ENCODE measurements around the gene SUGT1.

Gene SUGT1

DNA sequence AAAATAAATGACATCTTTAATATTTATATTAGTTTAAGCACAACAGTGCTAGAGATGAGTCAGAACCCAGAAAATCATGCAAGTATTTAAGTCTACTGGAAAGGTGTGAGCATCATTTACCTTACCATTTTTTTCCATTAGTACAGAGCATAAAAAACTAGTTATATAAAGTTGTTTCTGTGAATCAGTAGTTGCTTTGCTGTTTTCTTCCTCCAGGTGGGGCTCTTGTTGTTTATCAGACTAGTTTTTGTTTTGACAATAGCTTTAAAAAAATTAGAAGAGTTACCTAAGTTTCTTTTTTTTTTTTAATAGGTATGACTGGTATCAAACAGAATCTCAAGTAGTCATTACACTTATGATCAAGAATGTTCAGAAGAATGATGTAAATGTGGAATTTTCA lies 12.7 kb downstream of the SUGT1 start:
- no peak overlapping the region for H2BK12ac ChIP-seq (ENCODE audit: low read length)
- H4K12ac ChIP-seq (ENCODE audit: low read depth, low read length), result no peak overlapping the region
- no peak overlapping the region for H2AFZ ChIP-seq (ENCODE audit: insufficient read depth, low read length, poor library complexity)
- no peak overlapping the region for H3K4me3 ChIP-seq (ENCODE audit: low read depth, low read length)
- H3K23ac ChIP-seq (ENCODE audit: low read length), result no peak overlapping the region
- no peak overlapping the region for H3K27ac ChIP-seq (ENCODE audit: low read depth, low read length)
- DNase-seq, result peak; percentile 40 to 74
- H4K8ac ChIP-seq (ENCODE audit: low read depth, low read length), result no peak overlapping the region
- H3K9ac ChIP-seq (ENCODE audit: low read length), result no peak overlapping the region
- H2BK5ac ChIP-seq (ENCODE audit: low read depth, low read length, poor library complexity), result no peak overlapping the region
- no peak overlapping the region for H3K4ac ChIP-seq (ENCODE audit: low read depth, low read length)
- H2BK120ac ChIP-seq (ENCODE audit: insufficient read depth, low read length, poor library complexity), result no peak overlapping the region
- no peaks in the 10 kb centered on the region for H3K4me1 ChIP-seq (ENCODE audit: control insufficient read depth in 1 of 2, insufficient read depth in 2 of 2, low read length in 2 of 2)
- no peak overlapping the region for H3K4me2 ChIP-seq (ENCODE audit: low read length)
- H3K79me1 ChIP-seq (ENCODE audit: low read length), result no peaks in the 10 kb centered on the region
- no peak overlapping the region for H3K18ac ChIP-seq (ENCODE audit: low read length)
- H3K79me2 ChIP-seq (ENCODE audit: control insufficient read depth, insufficient read depth, low read length, poor library complexity), result no peaks in the 10 kb centered on the region
- no peak overlapping the region for H4K91ac ChIP-seq (ENCODE audit: low read depth, low read length)
- peaks cover 17 to 25% of the 10 kb centered on the region in 2 experiments for H3K36me3 ChIP-seq (ENCODE audit: control insufficient read depth in 1 of 2, insufficient read depth in 2 of 2, low read length in 2 of 2)
- no peak overlapping the region for H2AK5ac ChIP-seq (ENCODE audit: low read length)
- H3K14ac ChIP-seq (ENCODE audit: low read length), result no peak overlapping the region
- H3K27me3 ChIP-seq (ENCODE audit: insufficient read depth, low read length), result no peaks in the 10 kb centered on the region
- H3K9me3 ChIP-seq (ENCODE audit: insufficient read depth, low read depth, low read length), result no peaks in the 10 kb centered on the region

DNA sequence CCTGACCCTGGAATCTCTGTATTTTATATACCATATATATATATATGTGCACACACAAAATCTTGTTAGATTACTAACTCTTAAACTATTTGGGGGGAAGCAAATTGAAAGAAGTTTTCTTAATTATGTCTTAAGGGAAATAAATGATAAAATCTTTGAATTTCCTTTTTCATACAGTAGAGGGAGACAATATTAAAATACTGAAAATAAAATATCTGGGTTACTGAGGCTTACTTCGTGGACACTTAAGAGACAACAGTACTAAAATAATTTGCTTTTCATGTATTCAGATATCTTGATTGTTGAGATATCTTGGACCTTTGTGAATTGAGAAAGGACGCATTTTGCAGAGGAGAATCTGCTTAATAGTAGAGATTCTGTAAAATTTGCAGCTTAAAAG lies 17.0 kb downstream of the SUGT1 start:
- Histone ChIP-seq H2AK5ac (ENCODE audit: low read length) (no peak overlapping the region), H3K36me3 (ENCODE audit: control insufficient read depth in 1 of 2, insufficient read depth in 2 of 2, low read length in 2 of 2) (peaks cover 11 to 14% of the 10 kb centered on the region in 2 experiments), H2AFZ (ENCODE audit: insufficient read depth, low read length, poor library complexity) (no peak overlapping the region), H3K79me2 (ENCODE audit: control insufficient read depth, insufficient read depth, low read length, poor library complexity) (no peaks in the 10 kb centered on the region), H4K12ac (ENCODE audit: low read depth, low read length) (no peak overlapping the region), H3K79me1 (ENCODE audit: low read length) (no peaks in the 10 kb centered on the region), H4K91ac (ENCODE audit: low read depth, low read length) (no peak overlapping the region), H3K14ac (ENCODE audit: low read length) (no peak overlapping the region), H3K18ac (ENCODE audit: low read length) (no peak overlapping the region), H3K27me3 (ENCODE audit: insufficient read depth, low read length) (no peaks in the 10 kb centered on the region), H3K4me2 (ENCODE audit: low read length) (no peak overlapping the region), H3K4me3 (ENCODE audit: low read depth, low read length) (no peak overlapping the region), H3K27ac (ENCODE audit: low read depth, low read length) (no peak overlapping the region), H2BK12ac (ENCODE audit: low read length) (no peak overlapping the region), H2BK120ac (ENCODE audit: insufficient read depth, low read length, poor library complexity) (no peak overlapping the region), H3K9ac (ENCODE audit: low read length) (no peak overlapping the region), H3K9me3 (ENCODE audit: insufficient read depth, low read depth, low read length) (no peaks in the 10 kb centered on the region), H3K23ac (ENCODE audit: low read length) (no peak overlapping the region), H4K8ac (ENCODE audit: low read depth, low read length) (no peak overlapping the region), H2BK5ac (ENCODE audit: low read depth, low read length, poor library complexity) (no peak overlapping the region), H3K4me1 (ENCODE audit: control insufficient read depth in 1 of 2, insufficient read depth in 2 of 2, low read length in 2 of 2) (no peaks in the 10 kb centered on the region), H3K4ac (ENCODE audit: low read depth, low read length) (no peak overlapping the region)
- DNase-seq, result no peak
- no CpG with 5 or more reads among the region's 2 CpGs for WGBS (ENCODE audit: extremely low coverage, insufficient coverage, insufficient read length)

DNA sequence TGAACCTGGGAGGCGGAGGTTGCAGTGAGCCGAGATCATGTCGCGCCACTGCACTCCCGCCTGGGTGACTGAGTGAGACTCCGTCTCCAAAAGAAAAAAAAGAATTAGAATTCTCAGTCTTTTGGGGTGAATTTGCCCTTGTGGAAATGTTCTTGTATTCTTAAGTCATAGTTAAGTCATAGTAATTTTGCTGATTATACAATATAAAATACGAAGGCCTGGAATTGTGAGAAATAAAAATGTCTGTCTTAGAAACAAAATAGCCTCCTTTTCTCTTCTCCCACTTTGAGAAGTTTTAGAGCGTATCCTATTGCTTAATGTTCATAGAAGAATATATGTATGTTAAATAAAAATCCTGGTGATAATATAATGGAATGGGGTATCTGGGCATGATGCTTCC lies 18.1 kb downstream of the SUGT1 start:
- Histone ChIP-seq H2AK5ac (ENCODE audit: low read length) (no peak overlapping the region), H3K14ac (ENCODE audit: low read length) (no peak overlapping the region), H3K27me3 (ENCODE audit: insufficient read depth, low read length) (no peaks in the 10 kb centered on the region), H2BK120ac (ENCODE audit: insufficient read depth, low read length, poor library complexity) (no peak overlapping the region), H3K18ac (ENCODE audit: low read length) (no peak overlapping the region), H3K4me2 (ENCODE audit: low read length) (no peak overlapping the region), H4K8ac (ENCODE audit: low read depth, low read length) (no peak overlapping the region), H2BK5ac (ENCODE audit: low read depth, low read length, poor library complexity) (no peak overlapping the region), H4K12ac (ENCODE audit: low read depth, low read length) (no peak overlapping the region), H2BK12ac (ENCODE audit: low read length) (no peak overlapping the region), H3K9ac (ENCODE audit: low read length) (no peak overlapping the region), H3K79me1 (ENCODE audit: low read length) (no peaks in the 10 kb centered on the region), H4K91ac (ENCODE audit: low read depth, low read length) (no peak overlapping the region), H3K36me3 (ENCODE audit: control insufficient read depth in 1 of 2, insufficient read depth in 2 of 2, low read length in 2 of 2) (peaks cover 11 to 13% of the 10 kb centered on the region in 2 experiments), H3K4me3 (ENCODE audit: low read depth, low read length) (no peak overlapping the region), H3K9me3 (ENCODE audit: insufficient read depth, low read depth, low read length) (no peaks in the 10 kb centered on the region), H3K4ac (ENCODE audit: low read depth, low read length) (no peak overlapping the region), H3K27ac (ENCODE audit: low read depth, low read length) (no peak overlapping the region), H3K4me1 (ENCODE audit: control insufficient read depth in 1 of 2, insufficient read depth in 2 of 2, low read length in 2 of 2) (no peaks in the 10 kb centered on the region), H3K23ac (ENCODE audit: low read length) (no peak overlapping the region), H3K79me2 (ENCODE audit: control insufficient read depth, insufficient read depth, low read length, poor library complexity) (no peaks in the 10 kb centered on the region), H2AFZ (ENCODE audit: insufficient read depth, low read length, poor library complexity) (no peak overlapping the region)
- DNase-seq, result no peak
- whole genome bisulfite sequencing (ENCODE audit: extremely low coverage, insufficient coverage, insufficient read length), result no CpG with 5 or more reads among the region's 8 CpGs

DNA sequence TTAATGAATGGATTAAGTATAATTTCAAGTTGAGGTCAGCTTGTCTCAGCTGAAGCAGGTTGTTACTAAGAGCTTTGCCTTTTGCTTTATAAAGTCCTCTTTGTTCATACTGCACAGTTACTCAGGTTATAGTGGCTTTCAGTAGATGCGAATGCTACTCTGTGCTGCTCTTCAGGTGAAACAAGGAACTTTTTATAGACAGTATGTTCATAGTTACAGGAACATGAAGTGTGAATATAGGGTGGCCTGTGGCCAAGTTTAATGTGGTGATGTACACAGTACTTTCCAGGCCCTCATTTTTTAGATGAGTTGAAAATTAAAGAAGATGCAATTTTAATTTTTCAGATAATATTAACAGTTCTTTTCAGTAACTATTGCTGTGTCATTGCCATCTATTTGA lies 20.8 kb downstream of the SUGT1 start:
- Histone ChIP-seq H2AFZ (ENCODE audit: insufficient read depth, low read length, poor library complexity) (no peak overlapping the region), H3K27me3 (ENCODE audit: insufficient read depth, low read length) (no peaks in the 10 kb centered on the region), H3K4me2 (ENCODE audit: low read length) (no peak overlapping the region), H2BK5ac (ENCODE audit: low read depth, low read length, poor library complexity) (no peak overlapping the region), H3K79me2 (ENCODE audit: control insufficient read depth, insufficient read depth, low read length, poor library complexity) (no peaks in the 10 kb centered on the region), H4K12ac (ENCODE audit: low read depth, low read length) (no peak overlapping the region), H2BK120ac (ENCODE audit: insufficient read depth, low read length, poor library complexity) (no peak overlapping the region), H3K4ac (ENCODE audit: low read depth, low read length) (no peak overlapping the region), H3K36me3 (ENCODE audit: control insufficient read depth in 1 of 2, insufficient read depth in 2 of 2, low read length in 2 of 2) (peaks cover 4% of the 10 kb centered on the region in 2 experiments), H4K8ac (ENCODE audit: low read depth, low read length) (no peak overlapping the region), H3K9ac (ENCODE audit: low read length) (no peak overlapping the region), H3K4me1 (ENCODE audit: control insufficient read depth in 1 of 2, insufficient read depth in 2 of 2, low read length in 2 of 2) (no peaks in the 10 kb centered on the region), H3K4me3 (ENCODE audit: low read depth, low read length) (no peak overlapping the region), H3K79me1 (ENCODE audit: low read length) (no peaks in the 10 kb centered on the region), H3K18ac (ENCODE audit: low read length) (no peak overlapping the region), H3K23ac (ENCODE audit: low read length) (no peak overlapping the region), H3K27ac (ENCODE audit: low read depth, low read length) (no peak overlapping the region), H2AK5ac (ENCODE audit: low read length) (no peak overlapping the region), H3K14ac (ENCODE audit: low read length) (no peak overlapping the region), H2BK12ac (ENCODE audit: low read length) (no peak overlapping the region), H3K9me3 (ENCODE audit: insufficient read depth, low read depth, low read length) (no peaks in the 10 kb centered on the region), H4K91ac (ENCODE audit: low read depth, low read length) (no peak overlapping the region)
- WGBS (ENCODE audit: extremely low coverage, insufficient coverage, insufficient read length), result no CpG with 5 or more reads among the region's 1 CpG
- no peak for DNase-seq

All from trophoblast cell (in vitro differentiated cells and primary cell).